Activated CD8-positive, alpha-beta memory T cell treated with anti-CD3 and anti-CD28 coated beads for 36 hours (primary cell): ENCODE measurements around the gene ZNF280C. TPM values are rescaled to one million over a fixed set of nuclear protein-coding genes. Genes with fewer than 3 reads are reported as not detected.

Experiments used
- CTCF ChIA-PET: fragments of 350-600 bp; sonication (Branson Sonifier 250); formaldehyde crosslinking; loops from one replicate; lab custom pipeline; 2021; ENCODE audit warnings: antibody characterized with exemption; lab: Charles Lee
- POLR2A ChIA-PET: fragments of 350-600 bp; sonication (Branson Sonifier 250); formaldehyde crosslinking; loops from one replicate; lab custom pipeline; 2021; ENCODE audit warnings: antibody characterized with exemption; lab: Charles Lee
- total RNA-seq, 2 experiments: library from RNA; stranded (reverse); gene quantifications; one replicate each; pipeline ENCODE4 v1.2.3, GENCODE V29; 2021

Gene ZNF280C
- total RNA-seq, 2 experiments from 2014 or later = 7.1 TPM

DNA sequence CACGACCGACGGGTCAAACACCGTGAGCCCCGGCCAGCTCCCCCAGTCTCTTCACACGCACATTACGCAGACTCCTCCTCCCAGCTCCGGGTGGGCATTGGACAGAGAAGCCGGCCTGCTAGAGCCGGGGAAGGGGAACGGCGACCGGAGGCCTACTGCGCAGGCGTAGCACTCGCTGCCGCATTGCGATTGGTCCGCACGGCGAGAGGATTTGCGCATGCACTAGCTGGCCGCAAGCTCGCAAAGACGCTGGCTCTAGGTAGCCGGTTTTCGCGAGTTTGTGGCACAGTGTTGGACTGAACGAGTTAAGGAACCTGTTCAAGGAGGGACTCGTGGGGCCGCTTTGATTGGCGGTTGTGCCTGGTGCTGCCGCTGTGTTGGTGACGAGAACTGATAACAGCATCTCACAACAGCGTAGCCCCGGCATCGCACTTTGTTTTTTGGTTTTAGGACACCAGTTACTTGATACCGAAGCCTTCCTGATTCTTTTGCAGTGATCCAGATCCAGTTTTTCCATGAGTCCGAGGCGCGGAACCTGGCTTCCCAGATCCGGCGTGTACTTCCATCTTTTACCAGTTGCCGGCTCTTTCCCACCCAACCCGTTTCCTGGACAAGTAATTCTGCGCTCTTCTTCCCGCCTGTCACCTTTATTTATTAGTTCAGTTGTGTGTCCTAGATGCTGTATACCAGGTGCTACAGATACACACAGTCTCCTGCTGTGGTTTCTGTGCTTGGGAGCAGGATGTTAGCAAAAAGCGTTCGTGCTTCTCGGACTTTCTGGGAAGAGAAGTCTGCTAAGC lies 102.8 kb downstream of the ZNF280C start, which contains the start of gene AIFM1:
Gene AIFM1 (minus strand): TSS at position 139 of the 800 bp plus-strand sequence. CDS start 185 bp downstream, outside the sequence.
- POLR2A ChIA-PET = no interaction called here
- CTCF ChIA-PET = interaction anchor here (1.1 kb wide), 1 partner anchor 26 kb away, joined by 3 read pairs; no protein-coding TSS in a partner anchor

DNA sequence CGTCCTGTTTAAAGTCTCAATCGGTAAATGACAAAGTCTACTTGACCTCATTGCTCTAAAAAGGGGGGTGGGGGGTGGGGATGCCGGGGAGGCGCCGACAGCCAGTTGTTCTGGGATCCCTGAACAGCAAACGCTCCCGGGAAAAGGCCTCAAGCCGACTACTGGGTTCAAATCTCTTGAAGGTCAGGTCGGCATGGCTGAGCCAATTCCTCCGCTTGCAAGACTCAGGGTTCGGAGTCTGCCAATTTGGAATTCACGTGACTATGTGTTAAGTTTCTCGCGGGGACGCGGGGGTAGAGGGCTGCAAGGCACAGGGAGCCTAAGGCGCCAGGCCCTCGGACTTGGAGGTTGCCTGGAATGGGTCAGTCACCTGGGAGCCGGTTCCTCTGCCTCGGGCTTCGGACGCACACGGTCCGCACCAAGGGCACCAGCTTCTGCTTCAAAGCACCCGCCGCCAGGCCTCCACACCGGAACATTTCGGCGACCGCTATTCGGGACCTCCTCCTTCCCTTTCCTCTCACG lies 103.5 kb downstream of the ZNF280C start:
- ChIA-PET POLR2A (no interaction called here), CTCF (interaction anchor here (1.1 kb wide), 1 partner anchor 26 kb away, joined by 3 read pairs; no protein-coding TSS in a partner anchor)

DNA sequence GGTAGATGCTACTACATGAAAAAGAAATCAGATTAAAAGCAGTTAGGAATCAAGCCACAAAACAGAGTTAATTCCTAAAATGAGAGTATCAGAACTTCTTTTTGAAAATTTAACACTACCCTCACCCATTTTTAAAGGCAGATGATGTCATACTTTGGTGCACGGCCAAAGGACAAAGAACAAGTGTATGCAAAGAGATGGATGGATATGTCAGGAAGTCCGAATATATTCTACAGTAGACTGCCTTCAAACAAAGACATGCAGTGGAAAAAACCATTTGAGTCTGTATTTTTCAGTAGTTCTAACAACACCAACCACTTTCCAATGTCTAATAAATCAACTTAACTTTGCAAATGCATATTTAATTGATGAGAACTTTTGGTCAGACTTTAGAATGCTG lies 105.3 kb downstream of the ZNF280C start:
- POLR2A ChIA-PET = no interaction called here
- CTCF ChIA-PET = interaction anchor here (1.4 kb wide), 1 partner anchor 76 kb away, joined by 3 read pairs; no protein-coding TSS in a partner anchor

DNA sequence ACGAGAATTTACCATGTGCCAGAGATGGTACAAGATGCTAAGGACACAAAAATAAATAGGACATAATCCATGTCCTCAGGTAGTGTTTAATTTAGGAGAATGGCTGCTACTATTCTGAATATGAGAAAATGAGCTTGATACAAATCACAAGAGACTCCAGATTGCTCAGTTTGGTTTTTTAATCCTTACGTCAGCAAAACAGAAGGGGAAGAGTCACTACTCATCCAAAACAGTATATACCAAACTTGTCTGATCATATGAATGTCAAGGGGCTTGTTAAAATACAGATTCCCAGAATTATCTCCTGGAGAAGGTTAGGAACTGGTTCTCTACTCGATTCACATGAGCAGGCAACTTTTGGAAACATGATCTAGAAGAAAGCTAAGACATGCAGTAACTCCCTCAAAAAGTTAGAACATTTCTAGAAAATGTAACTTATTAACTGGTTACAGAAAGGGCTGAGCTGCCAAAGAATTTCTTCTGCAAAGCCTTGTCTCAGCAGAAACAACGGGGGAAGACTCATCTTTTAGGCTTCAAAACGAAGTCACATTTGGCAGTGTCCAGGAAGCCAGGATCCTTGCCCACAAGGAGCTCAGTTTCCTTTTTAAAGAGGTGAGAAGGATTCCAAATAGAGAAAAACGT lies 106.5 kb downstream of the ZNF280C start:
- CTCF ChIA-PET = interaction anchor here (1.4 kb wide), 1 partner anchor 75 kb away, joined by 3 read pairs; no protein-coding TSS in a partner anchor
- POLR2A ChIA-PET = no interaction called here

DNA sequence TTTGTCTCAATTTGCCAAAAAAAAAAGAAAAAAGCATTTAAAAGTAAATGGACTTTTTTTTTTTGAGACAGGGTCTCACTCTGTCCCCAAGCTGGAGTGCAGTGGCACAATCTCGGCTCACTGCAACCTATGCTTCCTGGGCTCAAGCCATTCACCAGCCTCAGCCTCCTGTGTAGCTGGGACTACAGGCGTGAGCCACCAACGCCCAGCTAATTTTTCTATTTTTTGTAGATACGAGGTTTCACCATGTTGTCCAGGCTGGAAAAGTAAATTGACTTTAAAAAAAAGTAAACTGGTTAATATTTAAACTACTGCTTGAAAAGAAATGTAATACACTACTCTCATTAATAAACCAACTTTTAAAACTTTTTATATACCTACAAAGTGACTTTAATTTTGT lies 108.9 kb downstream of the ZNF280C start:
- ChIA-PET POLR2A (interaction anchor here (0.7 kb wide), 1 partner anchor 35 kb away, joined by 3 read pairs; no protein-coding TSS in a partner anchor), CTCF (no interaction called here)

DNA sequence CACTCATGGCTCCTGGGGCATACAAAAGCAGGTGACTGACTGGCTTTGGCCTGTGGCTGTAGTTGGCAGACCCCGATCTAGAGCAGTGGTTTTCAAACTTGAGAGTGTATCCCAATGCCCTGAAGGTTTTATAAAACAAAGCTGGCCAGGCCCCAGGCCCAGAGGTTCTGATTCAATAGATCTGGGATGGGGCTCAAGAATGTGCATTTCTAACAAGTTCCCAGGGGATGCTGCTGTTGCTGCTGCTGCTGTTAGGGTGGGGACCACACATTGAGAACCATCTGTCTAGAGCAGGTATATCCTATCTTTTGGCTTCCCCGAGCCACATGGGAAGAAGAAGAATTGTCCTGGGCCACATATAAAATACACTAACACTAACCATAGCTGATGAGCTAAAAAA lies 110.4 kb downstream of the ZNF280C start:
- ChIA-PET POLR2A (interaction anchor here (0.6 kb wide), 2 partner anchors 23 to 504 kb away, joined by 3 to 4 read pairs; partner anchors contain the start of gene APLN), CTCF (interaction anchor here (0.7 kb wide), 1 partner anchor 97 kb away, joined by 3 read pairs; no protein-coding TSS in a partner anchor)

DNA sequence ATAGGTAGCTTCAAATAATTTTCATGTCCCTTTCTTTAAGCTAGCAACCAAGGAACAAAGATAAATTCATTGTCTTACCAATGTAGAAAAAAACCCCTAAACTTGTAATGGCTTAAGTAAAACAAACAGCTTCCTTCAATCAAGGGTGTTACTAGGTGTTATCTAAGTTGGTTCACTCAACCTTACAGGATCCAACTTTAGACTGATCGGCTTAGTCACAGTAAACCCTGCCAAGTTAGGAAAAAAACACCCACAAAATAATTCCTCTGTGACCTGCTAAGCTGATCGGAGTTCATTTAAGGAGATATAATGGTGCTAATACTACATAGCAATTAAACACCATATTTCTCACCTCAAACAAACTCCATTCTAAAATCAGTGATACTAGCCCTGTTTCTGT lies 113.1 kb downstream of the ZNF280C start:
- POLR2A ChIA-PET = no interaction called here
- CTCF ChIA-PET = interaction anchor here (0.5 kb wide), 1 partner anchor 41 kb away, joined by 5 read pairs; no protein-coding TSS in a partner anchor

Other genes with a start within 250 kb of the ZNF280C start
- 10 to 100 TPM; 21.4 to 22.5 TPM for gene ELF4, start 158.4 kb downstream of the ZNF280C start, total RNA-seq
- 10 to 100 TPM; 56.1 to 58.9 TPM for gene AIFM1, start 103.1 kb downstream of the ZNF280C start, total RNA-seq
- gene RAB33A, start 96.9 kb downstream of the ZNF280C start, total RNA-seq = 10 to 100 TPM; 16.4 to 17.3 TPM
- gene SLC25A14, start 71.0 kb upstream of the ZNF280C start, total RNA-seq = 10 to 100 TPM; 14.5 to 15.1 TPM
- gene GPR119, start 116.8 kb upstream of the ZNF280C start, total RNA-seq = not detected
- 10 to 100 TPM; 27.2 to 28.3 TPM for gene RBMX2, start 133.1 kb upstream of the ZNF280C start, total RNA-seq